ENCODE data around the gene SDCBP2. TPM values are rescaled to one million over a fixed set of nuclear protein-coding genes. Genes with fewer than 3 reads are reported as not detected.

The SDCBP2 gene
- total and polyA plus RNA-seq, 2 of the 8 experiments (the other 6 are each of a cell fraction or from before 2014, with no cell fraction given): 4.2 to 6.7 TPM

GRCh38 chr20:1345030-1345755, 16.3 kb upstream of the SDCBP2 start:
- no peak overlapping the region for H3K4ac ChIP-seq (replicated peaks; ENCODE audit: insufficient read length, low read depth, low read length)
- H4K8ac ChIP-seq (ENCODE audit: extremely low read depth, insufficient read depth, low read length): no peak overlapping the region
- H4K20me1 ChIP-seq (replicated peaks in 1 of 2; ENCODE audit: control insufficient read depth in 1 of 2, insufficient read depth in 2 of 2, low read length in 2 of 2): peaks cover 0 to 11% of the 10 kb centered on the region in 2 experiments
- no peaks in the 10 kb centered on the region for H3K27me3 ChIP-seq (replicated peaks in 1 of 4; ENCODE audit: control insufficient read depth in 3 of 4, extremely low read depth in 1 of 4, insufficient read depth in 3 of 4, low read length in 3 of 4)
- DNase-seq (ENCODE audit: low read depth in 1 of 2, low spot score in 2 of 2) (peak in 1 of 2 experiments; percentile 19), FAIRE-seq (no peak)
- H3K4me2 ChIP-seq (ENCODE audit: insufficient read depth in 1 of 2, low read depth in 2 of 2, low read length in 2 of 2): no peak overlapping the region
- no peak overlapping the region for H3K18ac ChIP-seq (ENCODE audit: extremely low read depth, low read length)
- H3K56ac ChIP-seq (replicated peaks; ENCODE audit: insufficient read length, low read depth, low read length): no peak overlapping the region
- H2BK120ac ChIP-seq (replicated peaks; ENCODE audit: low read depth, low read length): no peak overlapping the region
- no peaks in the 10 kb centered on the region for H3K4me1 ChIP-seq (replicated peaks in 1 of 4; ENCODE audit: control insufficient read depth in 3 of 4, insufficient read depth in 4 of 4, low read length in 3 of 4)
- TF ChIP-seq FOSL1 (IDR thresholded peaks at IDR 0.05; ENCODE audit: insufficient read depth, low read depth, low read length) (no peak), ATF2 (IDR thresholded peaks at IDR 0.05; ENCODE audit: low read length) (no peak), POU5F1 (IDR thresholded peaks at IDR 0.05; ENCODE audit: low read depth, low read length) (no peak)
- H2BK15ac ChIP-seq (ENCODE audit: low read length): no peak overlapping the region
- no peaks in the 10 kb centered on the region for H3K36me3 ChIP-seq (ENCODE audit: control insufficient read depth in 2 of 4, insufficient read depth in 4 of 4, low read length in 3 of 4)
- no peak overlapping the region for H2AK5ac ChIP-seq (ENCODE audit: low read depth, low read length)
- H4K5ac ChIP-seq (ENCODE audit: insufficient read length, low read depth, low read length): no peak overlapping the region
- WGBS, 2 experiments (ENCODE audit: extremely low coverage in 1 of 2, insufficient coverage in 1 of 2, insufficient read length in 1 of 2, insufficient replicate concordance in 2 of 2, low coverage in 1 of 2, low lambda C conversion rate in 2 of 2, missing lambda C conversion rate in 1 of 2): 79% methylated on average over 4 of the region's 4 CpGs; no CpG with 5 or more reads in 1 of the 2 experiments
- no peak overlapping the region for H3K23ac ChIP-seq (ENCODE audit: insufficient read length)
- H3K23me2 ChIP-seq (ENCODE audit: low read depth, low read length): no peaks in the 10 kb centered on the region
- H2BK12ac ChIP-seq (ENCODE audit: low read depth, low read length): no peak overlapping the region
- no peak overlapping the region for H3K27ac ChIP-seq (ENCODE audit: low read depth, low read length)
- no peak overlapping the region for H2BK5ac ChIP-seq (ENCODE audit: low read depth, low read length)
- H2AFZ ChIP-seq (ENCODE audit: low read length): no peak overlapping the region
- no peaks in the 10 kb centered on the region for H3K79me2 ChIP-seq (ENCODE audit: control insufficient read depth in 1 of 2, insufficient read depth in 2 of 2, low read length in 2 of 2)
- H4K91ac ChIP-seq (replicated peaks; ENCODE audit: insufficient read length, low read length): no peak overlapping the region
- H3K79me1 ChIP-seq (ENCODE audit: low read depth, low read length): no peaks in the 10 kb centered on the region
- no peak overlapping the region for H3K4me3 ChIP-seq (ENCODE audit: extremely low read depth in 1 of 4, insufficient read depth in 2 of 4, low read depth in 3 of 4, low read length in 4 of 4)
- no peak overlapping the region for H3K14ac ChIP-seq (ENCODE audit: insufficient read length)
- peaks cover 0 to 4% of the 10 kb centered on the region in 2 experiments; a peak in 1 of 4 replicates for H3K9me3 ChIP-seq (ENCODE audit: insufficient read depth in 2 of 2, low read depth in 1 of 2, low read length in 1 of 2)
- POLR2A ChIA-PET (ENCODE audit: partially characterized antibody): interaction anchor here (0.8 to 5.0 kb wide), 3 partner anchors 12 to 29 kb away, joined by 4 to 34 read pairs (median 5); partner anchors contain the start of gene SDCBP2
- H2BK20ac ChIP-seq (ENCODE audit: low read length): no peak overlapping the region
- CTCF ChIA-PET (ENCODE audit: partially characterized antibody): interaction anchor here (0.7 to 2.4 kb wide), 10 partner anchors 9 to 39 kb away, joined by 3 to 13 read pairs (median 4); partner anchors contain the start of gene SDCBP2
- H3K9ac ChIP-seq (replicated peaks in 1 of 4; ENCODE audit: extremely low read depth in 1 of 4, low read depth in 3 of 4, low read length in 3 of 4): no peak overlapping the region

All from H1 (cell line).